Measurements from ENCODE around the gene ABR. TPM values are rescaled to one million over a fixed set of nuclear protein-coding genes. Genes with fewer than 3 reads are reported as not detected.
"Not testable (repeated sequence)": the region's sequence is repeated elsewhere in the genome, so short reads cannot be mapped to it uniquely, and the experiment has no call there.

ABR gene
- total and polyA plus RNA-seq, 12 donors: 5.3 to 152 (median 105) TPM

- Histone ChIP-seq H3K27ac (peak overlapping the region in 3 of 5 donors; percentile 27 to 65 (median 32)), H3K36me3 (replicated peaks in 1 of 2) (peaks cover 0 to 8% of the 10 kb centered on the region in 2 donors), H3K4me1 (replicated peaks in 1 of 2) (peaks cover 7 to 30% of the 10 kb centered on the region in 2 donors), H3K4me3 (no peak overlapping the region), H3K9me3 (replicated peaks in 1 of 3) (no peaks in the 10 kb centered on the region), H3K27me3 (no peaks in the 10 kb centered on the region)
- WGBS, 4 donors: 8 to 31% (median 24%) methylated on average over 2 to 8 of the region's 8 CpGs
- intact Hi-C loops (cut with DNase I): no loop called here
- TF ChIP-seq POLR2A (IDR thresholded peaks at IDR 0.05): peak in 1 of 2 donors; percentile 16
- no peak for TF ChIP-seq CTCF (IDR thresholded peaks at IDR 0.05)
- DNase-seq: peak in 6 of 7 donors; percentile 77 to 90 (median 84)
Measured at GRCh38 chr17:1104222-1104621, 75.6 kb downstream of the ABR start.

DNA sequence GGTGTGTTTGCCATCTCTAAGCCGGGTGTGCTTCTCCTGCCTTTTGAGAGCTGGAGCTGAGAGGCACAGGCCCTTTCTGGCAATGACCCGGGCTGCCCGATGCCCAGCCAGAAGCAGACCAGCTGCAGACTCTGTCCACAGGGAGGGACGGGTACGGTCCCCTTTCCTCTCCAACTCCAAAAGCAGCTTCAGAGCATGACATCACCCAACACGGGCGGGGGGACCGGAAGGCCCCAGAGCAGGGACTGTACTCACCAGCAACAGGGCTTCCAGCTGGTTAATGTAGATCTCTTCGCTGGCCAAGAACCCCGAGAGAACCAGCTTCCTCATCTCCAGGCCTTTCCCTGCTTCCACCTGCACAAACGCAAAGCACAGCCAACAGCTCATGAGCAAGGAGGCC lies 79.4 kb downstream of the ABR start:
- Histone ChIP-seq H3K4me1 (replicated peaks in 1 of 2) (peaks cover 7 to 21% of the 10 kb centered on the region in 2 donors), H3K9me3 (replicated peaks in 1 of 3) (no peaks in the 10 kb centered on the region), H3K27ac (no peak overlapping the region), H3K36me3 (replicated peaks in 1 of 2) (peaks cover 0 to 11% of the 10 kb centered on the region in 2 donors), H3K4me3 (no peak overlapping the region), H3K27me3 (no peaks in the 10 kb centered on the region)
- TF ChIP-seq POLR2A (IDR thresholded peaks at IDR 0.05) (no peak), CTCF (IDR thresholded peaks at IDR 0.05) (no peak)
- intact Hi-C loops (cut with DNase I): no loop called here
- no peak for DNase-seq
- WGBS, 4 donors: 84 to 92% (median 90%) methylated on average over 10 to 11 of the region's 11 CpGs

GRCh38 chr17:1099242-1099641 lies 80.5 kb downstream of the ABR start:
- Histone ChIP-seq H3K27me3 (no peaks in the 10 kb centered on the region), H3K4me3 (no peak overlapping the region), H3K27ac (no peak overlapping the region), H3K9me3 (replicated peaks in 1 of 3) (no peaks in the 10 kb centered on the region), H3K36me3 (replicated peaks in 1 of 2) (peaks cover 0 to 11% of the 10 kb centered on the region in 2 donors), H3K4me1 (replicated peaks in 1 of 2) (peaks cover 5 to 14% of the 10 kb centered on the region in 2 donors)
- WGBS, 4 donors: 90 to 96% (median 94%) methylated on average over 9 of the region's 9 CpGs
- no peak for TF ChIP-seq POLR2A (IDR thresholded peaks at IDR 0.05)
- no peak for TF ChIP-seq CTCF (IDR thresholded peaks at IDR 0.05)
- no peak for DNase-seq
- intact Hi-C loops (cut with DNase I): no loop called here

GRCh38 chr17:1097972-1098744 lies 81.6 kb downstream of the ABR start:
- WGBS, 4 donors: 74 to 80% (median 78%) methylated on average over 18 to 19 of the region's 19 CpGs
- peaks cover 0 to 14% of the 10 kb centered on the region in 2 donors for H3K36me3 ChIP-seq (replicated peaks in 1 of 2)
- H3K4me1 ChIP-seq (replicated peaks in 1 of 2); H3K27me3 ChIP-seq; H3K9me3 ChIP-seq (replicated peaks in 1 of 3); intact Hi-C loops (cut with DNase I): not testable (repeated sequence)
- peak overlapping the region in 2 of 5 donors; percentile 57 to 78 for H3K27ac ChIP-seq
- DNase-seq: peak in 4 of 7 donors; percentile 67 to 75 (median 70)
- H3K4me3 ChIP-seq: peak overlapping the region in 1 of 4 donors; percentile 27

All from adrenal gland (tissue), 12 donors.